ENCODE measurements around the gene KLHL15.

The KLHL15 gene

DNA sequence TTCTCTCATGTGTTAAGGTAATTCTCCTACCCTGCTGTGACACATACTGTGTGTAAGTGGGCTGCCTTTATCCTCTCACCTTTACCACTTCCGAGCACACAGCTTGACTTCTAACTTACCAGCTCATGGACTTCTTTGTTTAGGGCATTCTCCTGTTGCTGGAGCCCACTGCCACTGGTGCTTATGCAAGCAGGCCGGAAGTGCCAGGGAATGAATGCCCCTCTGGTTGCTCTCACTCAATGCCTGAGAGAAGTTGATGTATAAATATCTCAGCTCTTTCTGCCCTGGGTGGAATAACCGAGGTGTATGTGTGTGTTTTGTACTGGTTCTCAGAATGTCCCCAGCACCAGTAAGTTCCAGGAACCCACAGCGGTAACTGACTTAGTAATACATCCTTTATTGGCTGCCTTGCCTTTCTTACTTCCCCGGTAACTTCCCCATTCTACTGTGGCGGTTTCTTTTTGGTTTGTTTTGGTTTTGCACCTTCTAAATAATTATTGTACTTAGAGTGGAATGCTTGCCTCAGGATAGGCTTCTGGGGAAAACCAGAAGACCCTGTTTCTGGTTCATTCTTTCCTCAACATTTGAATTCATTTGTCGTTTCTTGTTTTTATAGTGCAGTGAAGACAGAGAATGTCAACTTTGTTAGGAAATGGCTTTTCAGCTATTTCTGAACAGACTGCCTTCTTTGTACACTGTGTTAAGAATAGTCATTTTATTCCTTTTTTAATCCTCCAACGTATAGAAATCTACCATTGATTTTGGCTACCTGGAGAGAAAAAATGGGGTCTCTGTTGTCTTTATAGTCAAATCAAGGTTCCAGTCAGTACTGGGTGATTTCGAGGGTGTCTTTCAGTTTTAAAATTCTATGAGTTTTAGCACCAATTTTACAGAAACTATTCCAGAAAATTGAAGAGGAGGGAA, 73.7 kb downstream of the KLHL15 start:
- DNase-seq (ENCODE audit: low read depth in 2 of 3, low spot score in 1 of 3) = peak in 2 of 3 donors; percentile 2 to 20

DNA sequence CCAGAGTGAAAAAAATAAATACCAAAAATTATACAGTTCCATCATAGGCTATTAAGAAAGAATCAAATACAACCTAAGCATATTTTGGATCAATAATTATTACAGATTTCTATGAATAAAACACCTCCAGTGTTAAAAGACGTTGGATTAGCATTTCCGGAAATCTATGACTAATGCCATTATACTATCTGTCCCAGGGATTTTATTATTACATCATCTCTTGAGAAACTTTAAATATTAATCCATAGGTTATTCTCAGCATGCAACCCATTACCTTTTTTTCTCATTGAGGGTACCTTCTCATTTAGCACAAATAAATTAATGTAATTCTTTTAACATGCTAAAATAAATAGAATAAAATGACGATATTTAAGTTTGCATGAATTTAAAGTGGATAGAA, 74.6 kb downstream of the KLHL15 start:
- no peak for DNase-seq (ENCODE audit: low read depth in 2 of 3, low spot score in 1 of 3)

DNA sequence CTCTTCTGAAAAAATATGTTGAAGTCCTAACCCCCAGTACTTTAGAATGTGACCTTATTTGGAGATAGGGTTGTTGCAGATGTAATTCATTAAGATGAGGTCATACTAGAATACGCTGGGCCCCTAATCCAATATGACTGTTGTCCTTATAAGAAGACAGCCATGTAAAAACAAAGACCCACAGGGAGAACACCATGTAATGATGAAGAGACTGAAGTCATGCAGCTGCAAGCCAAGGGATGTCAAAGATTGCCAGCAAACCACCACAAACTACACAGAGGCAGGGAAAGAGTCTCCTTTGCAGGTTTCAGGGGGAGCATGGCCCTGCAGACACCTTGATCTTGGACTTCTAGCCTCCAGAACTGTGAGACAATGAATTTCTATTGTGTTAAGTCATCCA, 81.8 kb downstream of the KLHL15 start:
- DNase-seq (ENCODE audit: low read depth in 2 of 3, low spot score in 1 of 3) = no peak

DNA sequence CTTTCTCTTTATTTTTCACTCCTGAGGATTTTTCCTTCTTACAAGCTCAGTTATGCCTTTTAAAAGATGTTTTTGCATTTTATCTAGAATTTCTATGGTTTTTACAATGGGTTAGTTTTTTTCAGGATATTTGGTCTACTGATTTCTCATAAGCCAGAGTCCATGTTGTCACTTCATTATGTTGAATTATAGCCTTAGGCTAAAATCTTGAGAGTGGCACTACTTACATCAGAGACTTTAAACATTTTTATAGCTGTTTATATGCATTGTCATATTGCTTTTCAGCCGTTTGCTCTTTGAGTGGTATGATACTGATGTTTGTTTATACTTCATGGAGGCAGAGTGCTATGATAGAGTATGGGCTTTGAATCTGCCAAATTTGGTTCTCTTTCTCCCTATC, 82.8 kb downstream of the KLHL15 start:
- no peak for DNase-seq (ENCODE audit: low read depth in 2 of 3, low spot score in 1 of 3)

DNA sequence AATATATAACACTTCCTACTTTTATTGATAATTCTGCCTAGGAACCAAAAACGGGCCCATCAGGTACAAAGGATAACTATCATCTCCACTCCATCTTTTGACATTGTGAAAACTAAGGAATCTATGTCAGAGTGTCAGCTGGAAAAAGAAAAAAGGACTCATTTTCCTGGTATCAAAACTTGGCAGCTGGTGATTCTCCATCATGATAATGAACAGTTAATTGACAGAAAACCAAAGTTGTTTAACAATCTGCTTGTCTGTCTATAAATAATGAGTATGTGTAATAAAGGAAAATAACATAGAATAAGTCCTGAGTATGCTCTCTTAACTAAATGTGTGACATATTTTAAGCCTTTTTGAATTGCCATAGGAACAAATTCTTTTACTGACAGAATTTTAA, 87.8 kb downstream of the KLHL15 start:
- no peak for DNase-seq (ENCODE audit: low read depth in 2 of 3, low spot score in 1 of 3)

DNA sequence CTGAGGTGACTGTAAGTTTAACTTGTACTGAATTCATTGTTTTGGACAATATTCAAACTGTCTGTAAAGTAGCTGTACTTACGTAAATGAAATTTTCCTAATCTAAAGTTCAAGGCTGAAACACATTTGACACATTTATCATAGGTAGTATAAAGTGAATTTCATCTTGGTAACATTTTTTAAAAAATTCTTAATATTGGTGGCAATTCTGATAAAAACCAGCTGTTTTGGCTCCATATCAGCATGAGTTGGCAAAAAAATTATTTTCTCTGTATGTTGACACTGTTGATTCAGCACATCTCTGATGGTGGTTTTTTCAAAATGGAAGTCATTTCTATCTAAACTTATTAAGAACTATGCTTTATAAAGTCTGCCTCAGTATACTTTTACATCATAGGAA, 88.3 kb downstream of the KLHL15 start:
- no peak for DNase-seq (ENCODE audit: low read depth in 2 of 3, low spot score in 1 of 3)

DNA sequence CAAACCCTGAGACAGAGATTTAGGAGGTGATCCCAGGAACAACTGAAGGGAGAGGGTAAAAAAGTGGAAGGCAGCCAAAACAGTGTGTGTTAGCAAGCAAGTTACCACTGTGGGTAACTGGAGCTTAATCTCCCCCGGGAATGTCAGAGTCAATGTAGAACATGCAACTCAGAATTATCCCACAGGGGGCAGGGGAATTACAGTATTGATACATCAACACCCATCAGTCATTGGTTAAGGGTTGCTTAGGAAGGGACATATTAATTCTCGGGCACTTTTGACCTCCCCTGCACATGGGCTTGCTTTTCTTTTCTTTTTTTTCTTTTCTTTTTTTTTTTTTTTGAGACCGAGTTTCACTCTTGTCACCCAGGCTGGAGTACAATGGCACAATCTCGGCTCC, 89.9 kb downstream of the KLHL15 start:
- DNase-seq (ENCODE audit: low read depth in 2 of 3, low spot score in 1 of 3) = no peak

DNA sequence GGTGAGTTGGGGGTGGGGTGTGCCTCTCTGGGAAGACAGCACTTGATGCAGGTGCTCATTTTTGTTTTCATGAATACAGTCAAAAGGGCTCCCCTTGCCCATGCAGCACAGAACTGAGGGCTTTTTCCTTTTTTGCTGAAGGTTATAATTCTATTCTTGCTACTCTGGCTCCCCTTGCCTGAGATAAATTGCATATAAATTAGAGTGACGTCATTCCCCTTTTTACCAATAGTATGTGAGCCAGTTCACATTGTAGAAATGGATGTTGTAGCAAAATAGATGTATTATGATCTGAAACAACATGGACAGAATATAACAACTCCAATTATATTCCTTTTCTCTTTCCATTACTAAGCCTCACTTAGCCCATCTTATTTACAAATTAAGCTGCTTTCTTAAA, 90.8 kb downstream of the KLHL15 start:
- DNase-seq (ENCODE audit: low read depth in 2 of 3, low spot score in 1 of 3) = no peak

DNA sequence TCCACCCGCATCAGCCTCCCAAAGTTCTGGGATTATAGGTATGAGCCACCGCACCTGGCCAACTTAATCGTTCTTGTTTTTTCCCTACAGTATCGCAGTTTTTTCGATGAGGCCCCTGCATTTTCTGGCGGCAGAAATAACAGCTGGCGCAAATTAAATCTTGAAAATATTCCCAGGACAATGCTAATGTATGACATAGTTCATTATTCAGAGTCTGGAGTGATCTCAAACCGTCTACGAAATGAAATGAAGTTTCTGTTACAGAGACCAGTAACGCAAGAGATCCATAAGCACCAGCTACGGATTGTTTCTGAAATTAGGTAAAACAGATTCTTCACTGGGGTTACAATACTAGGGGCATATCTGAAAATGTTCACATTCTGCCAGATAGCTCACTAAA, 91.9 kb downstream of the KLHL15 start:
- no peak for DNase-seq (ENCODE audit: low read depth in 2 of 3, low spot score in 1 of 3)
